ENCODE data around the gene LTBR.

The LTBR gene

GRCh38 chr12:6355491-6356373 is 28.2 kb upstream of the LTBR start:
- TF ChIP-seq CTCF (IDR thresholded peaks at IDR 0.05; ENCODE audit: low read depth, low read length, missing control alignments), result no peak
- H3K4me3 ChIP-seq (replicated peaks; ENCODE audit: low read depth, low read length), result no peak overlapping the region

GRCh38 chr12:6356374-6356820 is 27.6 kb upstream of the LTBR start:
- no peak for DNase-seq (ENCODE audit: extremely low read depth, low read depth)
- no peak for TF ChIP-seq CTCF (IDR thresholded peaks at IDR 0.05; ENCODE audit: low read depth, low read length, missing control alignments)
- H3K4me3 ChIP-seq (replicated peaks; ENCODE audit: low read depth, low read length), result no peak overlapping the region

More at GRCh38 chr12:6355491-6356373, 28.2 kb upstream of the LTBR start:
- no peak for DNase-seq (ENCODE audit: extremely low read depth, low read depth)

GRCh38 chr12:6358881-6359280 is 25.1 kb upstream of the LTBR start:
- no peak overlapping the region for H3K4me3 ChIP-seq (replicated peaks; ENCODE audit: low read depth, low read length)
- DNase-seq (ENCODE audit: extremely low read depth, low read depth), result no peak
- no peak for TF ChIP-seq CTCF (IDR thresholded peaks at IDR 0.05; ENCODE audit: low read depth, low read length, missing control alignments)

GRCh38 chr12:6360080-6360571 is 23.8 kb upstream of the LTBR start:
- no peak overlapping the region for H3K4me3 ChIP-seq (replicated peaks; ENCODE audit: low read depth, low read length)
- DNase-seq (ENCODE audit: extremely low read depth, low read depth), result no peak
- TF ChIP-seq CTCF (IDR thresholded peaks at IDR 0.05; ENCODE audit: low read depth, low read length, missing control alignments), result no peak

GRCh38 chr12:6360578-6361490 is 23.1 kb upstream of the LTBR start:
- H3K4me3 ChIP-seq (replicated peaks; ENCODE audit: low read depth, low read length), result no peak overlapping the region
- TF ChIP-seq CTCF (IDR thresholded peaks at IDR 0.05; ENCODE audit: low read depth, low read length, missing control alignments), result no peak
- no peak for DNase-seq (ENCODE audit: extremely low read depth, low read depth)

- DNase-seq (ENCODE audit: extremely low read depth, low read depth), result no peak
- H3K4me3 ChIP-seq (replicated peaks; ENCODE audit: low read depth, low read length), result no peak overlapping the region
- no peak for TF ChIP-seq CTCF (IDR thresholded peaks at IDR 0.05; ENCODE audit: low read depth, low read length, missing control alignments)
Observed at GRCh38 chr12:6361834-6362233, 22.1 kb upstream of the LTBR start.
